KBM-7 (cell line): ENCODE results near the gene FANCF.
"Not testable (repeated sequence)": the region's sequence is repeated elsewhere in the genome, so short reads cannot be mapped to it uniquely, and the experiment has no call there.

ENCODE experiments used
- DNase-seq: peaks from one replicate; pipeline ENCODE4 v3.0.0-alpha.2; 2015
- in situ Hi-C: fragments of 300-500 bp; cut with MboI; formaldehyde crosslinking; loops from 2 replicates; pipeline ENCODE4 v1.14.3; 2020; ENCODE audit warnings: low sequenced_read_pairs, low pct_unique_long_range_greater_than_20kb, mixed read lengths

FANCF gene

GRCh38 chr11:22625448-22626287 lies at the start of gene FANCF:
Gene FANCF (minus strand): TSS chr11:22625823. CDS start chr11:22625810, 13 bp downstream.
- DNase-seq, result peak; percentile 96
- in situ Hi-C loops, result no loop called here

- DNase-seq, result no peak
- in situ Hi-C loops, result no loop called here
Observed at GRCh38 chr11:22674470-22675439, 49.1 kb upstream of the FANCF start.

- in situ Hi-C loops, result no loop called here
- no peak for DNase-seq
Observed at GRCh38 chr11:22671751-22672150, 46.1 kb upstream of the FANCF start.

- in situ Hi-C loops, result no loop called here
- no peak for DNase-seq
Observed at GRCh38 chr11:22670830-22671229, 45.2 kb upstream of the FANCF start.

GRCh38 chr11:22669368-22669767 lies 43.7 kb upstream of the FANCF start:
- no peak for DNase-seq
- in situ Hi-C loops, result no loop called here

- no peak for DNase-seq
- in situ Hi-C loops, result no loop called here
Observed at GRCh38 chr11:22668005-22668796, 42.6 kb upstream of the FANCF start.

GRCh38 chr11:22666688-22667439 lies 41.2 kb upstream of the FANCF start:
- in situ Hi-C loops, result no loop called here
- DNase-seq, result no peak

GRCh38 chr11:22666325-22666687 lies 40.7 kb upstream of the FANCF start, which contains the start of gene GAS2:
Gene GAS2 (plus strand): TSS chr11:22666611. CDS start chr11:22674870, 8,259 bp downstream.
- no peak for DNase-seq
- in situ Hi-C loops, result no loop called here

- DNase-seq, result no peak
- in situ Hi-C loops, result no loop called here
Observed at GRCh38 chr11:22659783-22660182, 34.2 kb upstream of the FANCF start.

- DNase-seq, result no peak
- in situ Hi-C loops, result no loop called here
Observed at GRCh38 chr11:22657101-22657694, 31.6 kb upstream of the FANCF start.

GRCh38 chr11:22656130-22656529 lies 30.5 kb upstream of the FANCF start:
- no peak for DNase-seq
- in situ Hi-C loops, result no loop called here

GRCh38 chr11:22652346-22652745 lies 26.7 kb upstream of the FANCF start:
- in situ Hi-C loops, DNase-seq: not testable (repeated sequence)

- in situ Hi-C loops, result no loop called here
- DNase-seq, result no peak
Observed at GRCh38 chr11:22641559-22641958, 15.9 kb upstream of the FANCF start.

- in situ Hi-C loops, result no loop called here
- no peak for DNase-seq
Observed at GRCh38 chr11:22640862-22641261, 15.2 kb upstream of the FANCF start.

GRCh38 chr11:22635689-22636088 lies 10.1 kb upstream of the FANCF start:
- in situ Hi-C loops, result no loop called here
- DNase-seq, result no peak

- in situ Hi-C loops, result no loop called here
- no peak for DNase-seq
Observed at GRCh38 chr11:22634897-22635629, 9.4 kb upstream of the FANCF start.

GRCh38 chr11:22633354-22633902 lies 7.8 kb upstream of the FANCF start:
- DNase-seq, result no peak
- in situ Hi-C loops, result no loop called here
